Superior temporal gyrus (tissue), 1 donor: Measurements from ENCODE around the gene MTCL1.

Source experiments
- DNase-seq: peaks from one replicate; pipeline ENCODE4 v3.0.0-alpha.2; 2016; ENCODE audit errors: extremely low spot score

The MTCL1 gene

DNA sequence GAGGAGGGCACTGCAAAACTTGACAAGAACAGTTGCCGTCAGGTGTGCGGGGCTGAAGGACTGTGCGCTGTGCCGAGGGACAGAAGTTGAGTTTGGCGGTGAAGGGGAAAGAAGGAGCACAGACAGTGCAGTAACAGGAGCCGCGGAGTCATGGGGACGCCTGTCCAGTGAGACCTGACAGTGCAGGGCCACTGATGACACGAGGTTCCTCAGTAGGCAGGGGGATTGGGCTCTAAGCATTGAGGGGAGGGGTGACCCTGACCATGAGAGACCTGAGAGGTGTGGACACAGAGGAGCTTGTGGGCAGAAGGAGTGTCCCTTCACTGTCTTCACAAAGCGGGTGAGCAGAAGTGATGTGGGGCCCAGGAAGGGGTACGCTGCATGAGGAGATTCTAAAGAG is 104.8 kb downstream of the MTCL1 start:
- DNase-seq = no peak

GRCh38 chr18:8811115-8811514 is 105.8 kb downstream of the MTCL1 start:
- no peak for DNase-seq

DNA sequence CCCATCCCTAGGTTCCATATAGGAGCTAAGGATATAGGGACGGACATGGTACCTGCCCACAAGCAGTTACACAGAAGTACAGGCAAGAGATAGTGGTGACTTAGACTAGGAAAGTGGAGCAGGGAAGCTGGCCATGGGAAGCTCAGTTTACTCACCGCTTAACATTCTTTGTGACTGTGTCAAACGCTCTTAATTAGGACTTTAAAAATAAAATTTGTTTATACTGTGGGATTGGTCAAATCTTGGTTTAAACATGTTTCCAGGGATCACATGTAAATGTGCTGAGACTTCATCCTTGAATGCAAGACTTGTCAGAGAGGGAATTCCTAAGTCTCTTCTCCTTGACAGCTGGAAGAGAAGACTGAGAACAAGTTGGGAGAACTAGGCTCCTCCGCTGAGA is 107.3 kb downstream of the MTCL1 start:
- DNase-seq = no peak

DNA sequence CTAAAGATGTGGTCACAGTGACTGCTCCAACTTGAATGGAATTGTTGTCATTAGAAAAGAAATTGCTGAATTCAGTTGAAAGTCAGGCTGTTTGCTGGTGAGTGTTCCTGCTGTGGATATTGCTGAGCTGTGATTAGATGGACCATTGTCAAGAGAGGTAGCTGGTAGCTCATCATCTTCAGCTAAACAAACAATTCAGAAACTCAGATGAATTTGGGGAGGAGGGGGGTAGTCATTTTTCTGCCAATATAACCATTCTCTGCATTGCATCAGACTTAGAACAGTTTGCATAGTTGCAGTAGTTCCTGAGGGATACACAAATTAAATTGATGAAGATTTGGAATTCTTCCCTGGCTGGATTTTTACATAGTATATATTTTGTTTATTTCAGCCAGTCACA is 108.3 kb downstream of the MTCL1 start:
- no peak for DNase-seq

GRCh38 chr18:8814206-8814605 is 108.8 kb downstream of the MTCL1 start:
- DNase-seq = no peak

DNA sequence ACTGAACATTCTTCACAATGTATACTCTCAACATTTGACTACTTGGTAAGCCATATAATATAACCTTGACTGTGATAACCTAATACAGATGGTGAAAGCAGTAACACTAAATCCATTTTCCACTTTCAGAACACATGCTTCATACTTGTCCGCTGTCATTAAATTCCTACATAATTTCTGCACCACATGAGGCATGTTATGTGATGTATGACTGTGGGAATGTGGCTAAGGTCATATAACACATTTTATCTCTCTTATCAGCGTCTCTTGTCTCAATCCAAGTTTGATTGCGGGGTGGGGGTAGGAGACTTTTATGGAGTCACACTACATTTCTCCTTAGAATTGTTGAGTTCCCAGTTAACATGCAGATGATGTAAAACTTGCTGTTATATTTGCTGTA is 110.9 kb downstream of the MTCL1 start:
- DNase-seq = no peak

DNA sequence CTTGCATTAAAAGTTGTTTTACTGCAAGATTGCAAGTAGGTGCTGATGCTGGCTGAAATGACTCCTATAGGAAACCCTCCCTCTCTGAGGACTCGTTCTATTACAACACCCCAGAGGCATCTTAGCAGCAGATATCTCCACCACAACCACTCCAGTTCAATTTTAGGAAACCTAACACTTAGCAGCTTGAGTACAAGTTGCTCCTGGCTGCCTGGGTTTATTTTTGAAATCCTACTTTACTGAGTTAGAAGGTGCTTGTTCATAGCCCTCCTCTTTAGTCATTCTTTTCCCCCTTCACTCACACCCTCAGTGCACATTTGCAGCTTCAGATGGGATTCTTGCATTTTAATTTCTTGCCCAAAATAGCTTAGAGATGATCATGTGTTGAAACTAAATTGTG is 111.5 kb downstream of the MTCL1 start:
- DNase-seq = peak; percentile 72

- DNase-seq = no peak
These were observed 113.6 kb downstream of the MTCL1 start for GRCh38 chr18:8818982-8819381.

DNA sequence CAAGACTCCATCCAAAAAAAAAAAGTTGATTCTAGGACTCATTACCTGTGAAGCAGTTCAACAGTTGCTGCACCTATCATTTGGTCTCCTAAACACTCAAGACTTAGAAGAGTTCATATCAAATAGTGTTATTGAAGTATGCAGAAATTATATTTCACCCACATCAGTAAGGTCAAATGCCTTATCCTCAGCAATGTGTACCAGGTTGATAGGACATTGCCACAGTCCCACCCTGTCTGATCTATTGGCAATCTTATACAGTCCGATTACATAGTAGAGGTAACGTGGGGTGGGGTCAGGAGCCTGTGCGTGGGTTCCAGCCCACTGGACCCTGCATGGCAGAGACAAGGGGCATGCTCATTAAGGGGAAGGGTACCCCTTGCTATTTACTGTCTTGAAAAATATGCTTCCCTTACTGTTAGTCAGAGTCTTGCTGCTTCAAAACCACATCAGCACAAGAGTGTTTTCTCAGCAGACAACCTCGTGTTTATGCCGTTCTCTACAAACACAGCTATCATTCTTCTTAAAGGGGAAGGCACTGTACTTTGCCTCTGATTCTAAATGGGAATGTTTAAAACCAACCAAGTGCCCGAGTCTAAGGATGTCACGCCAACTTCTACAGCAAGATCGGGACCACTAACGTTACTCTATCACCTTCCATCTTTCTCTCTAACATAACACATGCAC is 115.2 kb downstream of the MTCL1 start:
- DNase-seq = no peak

DNA sequence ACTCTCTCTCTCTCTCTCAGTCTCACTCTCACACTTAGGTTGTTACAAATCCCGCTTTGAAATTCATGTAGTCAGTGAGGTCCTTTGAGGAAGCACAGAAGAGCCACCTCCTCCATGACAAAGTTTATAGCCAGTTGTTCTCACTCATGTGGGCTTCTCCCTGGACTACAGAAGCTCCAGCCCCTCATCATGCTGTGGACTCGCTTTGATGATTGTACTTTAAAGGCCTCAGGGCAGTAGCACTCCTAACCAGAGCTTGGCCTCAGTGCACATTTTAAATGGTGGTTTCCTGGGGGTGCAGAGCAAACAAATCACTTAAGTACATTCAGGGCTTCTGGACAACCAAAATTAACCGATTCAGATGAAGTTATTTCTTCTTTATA is 115.7 kb downstream of the MTCL1 start:
- DNase-seq = no peak

- no peak for DNase-seq
These were observed 116.2 kb downstream of the MTCL1 start for GRCh38 chr18:8821531-8821930.

DNA sequence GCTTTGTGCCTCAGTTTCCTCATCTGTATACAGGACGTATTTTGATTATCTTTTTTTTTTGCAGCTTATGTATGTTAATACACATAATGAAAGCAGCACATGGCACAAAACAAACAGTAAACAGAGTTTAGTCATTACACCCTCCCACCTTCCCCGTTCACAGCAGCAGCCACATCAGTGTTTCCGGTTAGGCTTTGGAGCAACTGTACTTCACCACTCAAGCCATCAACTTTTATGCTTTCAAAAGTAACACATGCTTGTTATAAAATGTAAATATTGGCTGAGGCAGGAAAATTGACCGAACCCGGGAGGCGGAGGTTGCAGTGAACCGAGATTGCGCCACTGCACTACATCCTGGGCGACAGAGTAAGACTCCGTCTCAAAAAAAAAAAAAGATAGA is 117.3 kb downstream of the MTCL1 start:
- DNase-seq = no peak

DNA sequence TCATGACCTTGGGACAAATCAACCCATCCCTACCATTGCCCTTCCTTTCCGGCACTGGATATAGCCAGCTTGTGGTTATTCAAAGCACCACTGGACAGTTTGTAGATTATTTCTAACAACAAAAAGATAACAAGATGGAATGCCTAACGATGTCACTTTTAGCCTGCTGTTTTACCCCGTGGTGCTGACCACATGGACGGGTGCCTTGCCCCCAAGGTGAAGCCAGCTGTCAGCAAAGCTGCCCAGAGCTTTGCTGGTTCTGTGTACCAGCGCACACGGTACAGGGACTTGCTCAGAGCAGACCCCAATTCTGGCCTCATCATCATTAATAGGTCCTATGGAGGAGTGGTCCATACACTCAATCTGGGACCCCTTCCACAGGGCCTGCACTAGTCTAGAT is 118.2 kb downstream of the MTCL1 start:
- DNase-seq = no peak

DNA sequence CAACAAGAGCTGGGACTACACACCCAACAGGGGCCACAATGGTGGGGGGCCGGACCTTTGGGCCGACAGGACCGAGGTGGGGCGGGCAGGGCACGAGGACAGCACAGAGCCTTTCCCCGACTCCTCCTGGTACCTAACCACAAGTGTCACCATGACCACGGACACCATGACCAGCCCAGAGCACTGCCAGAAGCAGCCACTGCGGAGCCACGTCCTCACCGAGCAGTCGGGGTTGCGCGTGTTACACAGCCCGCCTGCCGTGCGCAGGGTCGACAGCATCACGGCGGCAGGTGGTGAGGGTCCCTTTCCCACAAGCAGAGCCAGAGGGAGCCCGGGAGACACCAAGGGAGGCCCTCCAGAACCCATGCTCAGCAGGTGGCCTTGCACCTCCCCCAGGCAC is 119.5 kb downstream of the MTCL1 start:
- no peak for DNase-seq

GRCh38 chr18:8825273-8825672 is 119.9 kb downstream of the MTCL1 start:
- DNase-seq = no peak

DNA sequence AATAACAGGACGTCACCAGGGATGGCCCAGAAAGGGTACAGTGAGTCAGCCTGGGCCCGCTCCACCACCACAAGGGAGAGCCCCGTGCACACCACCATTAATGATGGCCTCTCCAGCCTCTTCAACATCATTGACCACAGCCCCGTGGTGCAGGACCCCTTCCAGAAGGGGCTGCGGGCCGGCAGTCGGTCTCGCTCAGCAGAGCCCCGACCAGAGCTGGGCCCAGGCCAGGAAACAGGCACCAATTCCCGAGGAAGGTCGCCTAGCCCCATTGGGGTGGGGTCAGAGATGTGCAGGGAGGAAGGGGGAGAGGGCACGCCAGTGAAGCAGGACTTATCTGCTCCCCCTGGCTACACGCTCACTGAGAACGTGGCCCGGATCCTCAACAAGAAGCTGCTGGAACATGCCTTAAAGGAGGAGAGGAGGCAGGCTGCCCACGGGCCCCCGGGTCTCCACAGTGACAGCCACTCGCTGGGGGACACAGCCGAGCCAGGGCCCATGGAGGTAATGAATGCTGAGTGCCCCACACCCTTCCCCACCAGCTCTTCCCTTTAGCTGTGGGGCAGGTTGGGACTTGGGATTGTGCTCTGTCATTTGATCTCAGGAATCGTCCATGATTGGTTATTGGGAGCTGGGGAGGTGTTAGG is 120.5 kb downstream of the MTCL1 start:
- DNase-seq = no peak

DNA sequence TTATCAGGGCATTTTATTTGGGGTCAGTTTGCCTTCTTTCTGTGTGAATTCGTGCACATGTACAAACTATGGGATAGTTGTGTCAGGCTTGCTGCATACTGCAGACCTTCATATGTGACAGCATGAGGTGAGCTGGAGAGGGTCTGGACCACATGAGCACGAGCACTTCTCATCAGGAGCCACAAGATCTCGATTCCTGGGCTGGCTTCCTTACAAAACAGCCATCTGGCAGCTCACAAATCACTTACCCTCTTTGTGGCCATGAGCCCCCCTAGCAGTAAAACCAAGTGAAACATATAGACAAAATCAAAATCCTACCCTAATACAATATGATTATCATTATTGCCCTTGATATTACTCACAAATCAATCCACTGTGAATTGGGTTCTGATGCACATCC is 121.2 kb downstream of the MTCL1 start:
- no peak for DNase-seq

- DNase-seq = no peak
These were observed 121.6 kb downstream of the MTCL1 start for GRCh38 chr18:8826971-8827370.

DNA sequence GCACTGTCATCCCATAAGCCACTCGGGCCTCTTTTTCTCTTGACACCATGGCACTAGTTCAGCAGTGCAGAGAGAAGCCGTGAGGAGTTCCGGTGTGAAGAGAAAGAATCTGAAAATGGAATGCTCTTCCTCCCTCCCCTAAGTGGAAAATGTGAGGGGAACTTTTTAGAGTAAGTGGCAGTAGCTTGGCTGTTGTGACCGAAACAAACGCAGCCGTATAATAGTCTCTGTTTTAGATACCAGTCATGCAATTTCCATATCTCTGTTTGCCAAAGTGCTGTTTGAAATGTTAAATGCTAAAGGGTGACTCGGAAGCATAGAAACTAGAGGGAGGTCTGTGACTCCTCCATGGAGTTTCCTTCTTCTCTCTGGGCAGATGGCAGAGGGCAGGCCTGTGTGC is 122.9 kb downstream of the MTCL1 start:
- no peak for DNase-seq

DNA sequence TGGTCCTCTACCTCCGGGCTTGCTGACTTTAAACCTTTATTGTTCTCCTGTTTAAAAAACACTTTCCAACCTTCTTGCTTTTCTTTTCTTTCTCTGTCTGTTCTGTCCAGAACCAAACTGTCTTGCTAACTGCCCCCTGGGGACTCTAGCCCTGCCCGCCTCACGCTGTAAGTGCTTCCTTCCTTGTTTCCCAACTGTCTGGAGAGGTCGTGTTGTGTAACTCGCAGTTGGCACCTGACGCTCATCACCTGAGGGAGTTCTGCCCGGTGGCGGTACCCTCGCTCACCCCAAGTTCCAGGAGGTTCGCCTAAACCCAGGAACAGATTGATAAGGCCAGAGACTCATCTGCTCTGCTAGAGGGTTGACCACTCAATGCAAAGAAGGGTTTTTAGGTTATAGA is 123.4 kb downstream of the MTCL1 start:
- no peak for DNase-seq

DNA sequence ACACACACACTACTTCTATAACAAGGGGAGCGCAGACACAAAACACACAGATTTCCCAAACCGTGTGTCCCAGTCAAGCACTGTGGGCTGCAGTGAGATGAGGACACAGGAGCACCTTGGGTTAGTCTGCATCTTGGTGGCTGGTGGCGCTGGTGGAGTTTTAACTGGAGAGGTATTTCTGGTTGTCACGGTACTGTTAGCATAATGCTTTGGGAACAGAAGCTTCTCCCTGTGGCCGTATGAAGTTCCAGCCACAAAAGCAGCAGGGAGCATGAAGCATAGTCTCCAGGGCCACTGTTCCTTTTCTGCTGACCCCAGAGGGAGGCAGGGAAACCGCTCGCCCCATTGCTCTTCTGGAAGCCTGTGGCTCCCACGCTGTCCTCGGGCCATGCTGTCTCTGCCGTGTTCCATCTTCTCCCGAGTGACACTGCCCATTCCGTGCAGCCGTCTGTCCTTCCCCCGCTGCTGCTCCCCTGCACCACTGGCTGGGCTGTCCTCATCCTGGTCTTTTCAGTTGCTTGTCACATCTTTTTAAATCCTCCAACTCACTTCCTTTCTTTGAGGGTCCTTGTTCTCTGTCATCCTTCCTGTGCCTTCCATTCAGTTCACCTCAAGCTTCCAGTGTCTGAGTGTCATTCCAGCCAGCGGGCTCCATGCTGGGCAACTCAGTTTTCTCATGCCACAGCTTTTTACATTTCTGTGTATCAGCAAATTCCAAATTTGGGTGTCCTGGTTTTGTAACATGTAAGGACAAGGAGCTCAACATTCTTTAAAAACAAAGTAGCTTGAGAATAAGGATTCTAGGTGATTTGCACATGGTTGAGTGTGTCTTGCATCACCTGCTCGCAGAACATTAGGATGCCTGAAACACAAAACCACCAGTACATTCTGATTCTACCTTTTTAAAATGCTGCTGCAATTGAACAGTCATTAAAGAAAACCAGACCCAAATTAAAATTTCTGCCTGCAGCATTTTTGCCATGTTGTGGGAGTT is 125.0 kb downstream of the MTCL1 start:
- DNase-seq = no peak

DNA sequence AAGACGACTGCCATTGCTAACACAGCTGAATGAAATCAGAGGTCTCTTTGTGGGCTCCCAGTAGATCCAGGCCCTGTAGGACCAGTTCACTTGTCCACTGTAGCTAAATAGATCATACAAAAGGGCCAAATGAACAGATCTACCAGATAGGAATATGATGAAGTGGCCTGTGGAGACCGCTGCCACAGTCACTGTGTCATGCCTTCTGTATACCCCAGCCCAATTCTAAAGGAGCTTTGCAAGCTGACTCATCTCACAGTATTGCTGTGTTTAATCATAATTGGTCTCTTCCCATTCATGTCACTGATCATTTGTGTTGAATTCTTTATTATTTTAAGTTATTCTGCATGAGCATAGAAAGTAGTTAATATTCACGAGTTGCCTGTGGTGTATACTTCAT is 125.8 kb downstream of the MTCL1 start:
- no peak for DNase-seq

DNA sequence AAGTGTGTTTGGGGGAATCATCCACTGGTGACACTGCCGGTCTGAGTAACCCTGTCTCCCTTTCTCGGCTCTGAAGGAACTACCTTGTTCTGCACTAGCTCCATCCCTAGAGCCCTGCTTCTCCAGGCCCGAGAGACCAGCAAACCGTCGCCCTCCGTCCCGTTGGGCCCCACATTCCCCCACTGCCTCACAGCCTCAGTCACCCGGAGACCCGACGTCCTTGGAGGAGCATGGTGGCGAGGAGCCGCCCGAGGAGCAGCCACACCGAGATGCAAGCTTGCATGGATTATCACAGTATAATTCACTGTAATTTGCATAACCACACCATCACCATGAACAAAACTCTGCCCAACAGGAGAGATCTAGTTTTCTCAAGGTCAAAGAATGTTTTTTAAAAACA is 126.2 kb downstream of the MTCL1 start:
- no peak for DNase-seq
